DND-41 (cell line): ENCODE results near the gene DNAJC7.

Experiments
- CTCF ChIP-seq: IDR thresholded peaks from 2 replicates; pipeline ENCODE4 v1.5.1; 2012; ENCODE audit warnings: borderline replicate concordance, low read length, moderate library complexity, mild to moderate bottlenecking; ENCODE audit not compliant: poor library complexity, severe bottlenecking; ENCODE audit errors: extremely low read depth
- EZH2 ChIP-seq: IDR thresholded peaks from 3 replicates; pipeline ENCODE4 v1.6.1; 2012; ENCODE audit warnings: borderline replicate concordance, low read depth, mild to moderate bottlenecking, moderate library complexity, low read length, inconsistent platforms; ENCODE audit not compliant: severe bottlenecking

GRCh38 chr17:42045719-42046118 lies 28.5 kb upstream of the DNAJC7 start:
- TF ChIP-seq CTCF = no peak
- no peak for TF ChIP-seq EZH2
